ENCODE results near the gene NACA2.

Gene NACA2

DNA sequence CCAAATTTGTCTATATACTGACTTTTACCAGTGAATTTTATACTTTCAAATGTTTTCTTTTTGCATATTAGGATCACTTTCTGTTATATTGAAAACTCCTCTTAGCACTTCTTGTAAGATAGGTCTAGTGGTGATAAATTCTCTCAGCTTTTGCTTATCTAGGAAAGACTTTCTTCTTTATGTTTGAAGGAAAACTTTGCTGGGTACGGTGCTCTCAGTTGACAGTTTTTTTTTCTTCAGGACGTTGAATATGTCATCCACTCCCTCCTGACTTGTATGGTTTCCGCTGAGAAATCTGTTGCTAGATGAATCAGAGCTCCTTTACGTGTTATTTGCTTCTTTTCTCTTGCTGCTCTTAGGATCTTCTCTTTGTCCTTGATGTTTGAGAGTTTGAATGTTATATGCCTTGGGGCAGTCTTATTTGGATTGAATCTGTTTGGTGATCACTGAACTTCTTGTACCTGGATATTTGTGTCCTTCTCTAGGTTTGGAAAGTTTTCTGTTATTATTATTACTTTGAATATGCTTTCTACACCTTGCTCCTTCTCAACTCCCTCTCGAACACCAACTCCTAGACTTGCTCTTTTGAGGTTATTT, 44.0 kb upstream of the NACA2 start:
- 72% methylated on average over 4 of the region's 5 CpGs for WGBS

DNA sequence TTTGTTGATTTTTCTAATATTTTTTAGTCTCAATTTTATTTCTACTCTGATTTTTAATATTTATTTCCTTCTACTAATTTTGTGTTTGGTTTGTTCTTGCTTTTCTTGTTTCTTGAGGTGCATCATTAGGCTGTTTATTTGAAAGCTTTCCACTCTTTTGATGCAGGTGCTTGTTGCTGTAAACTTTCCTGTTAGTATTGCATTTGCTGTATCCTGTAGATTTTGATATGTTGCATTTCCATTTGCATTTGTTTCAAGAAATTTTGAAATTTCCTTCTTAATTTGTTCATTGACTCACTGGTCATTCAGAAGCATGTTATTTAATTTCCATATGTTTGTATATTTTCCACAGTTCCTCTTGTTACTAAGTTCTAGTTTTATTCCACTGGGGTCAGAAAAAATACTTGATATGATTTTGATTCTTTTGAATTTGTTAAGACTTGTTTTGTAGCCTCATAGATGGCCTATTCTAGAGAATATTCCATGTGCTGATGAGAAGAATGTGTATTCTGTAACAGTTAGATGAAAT, 43.1 kb upstream of the NACA2 start:
- no peak overlapping the region for H3K4ac ChIP-seq (ENCODE audit: low read depth in 1 of 2, low read length in 2 of 2)
- H3K4me2 ChIP-seq (ENCODE audit: low read length, poor library complexity, severe bottlenecking): no peak overlapping the region
- peaks cover 0 to 19% of the 10 kb centered on the region in 2 experiments for H3K27me3 ChIP-seq (ENCODE audit: control insufficient read depth in 1 of 2, insufficient read depth in 1 of 2, low read length in 2 of 2)
- no peak overlapping the region for H2AK5ac ChIP-seq (ENCODE audit: low read length, severe bottlenecking)
- DNase-seq: no peak
- no peak overlapping the region for H2BK120ac ChIP-seq (ENCODE audit: low read depth, low read length)
- no peak overlapping the region for H2BK12ac ChIP-seq (ENCODE audit: low read length in 2 of 2)
- no peak overlapping the region for H4K91ac ChIP-seq (ENCODE audit: low read length)
- H3K4me1 ChIP-seq (ENCODE audit: control insufficient read depth, insufficient read depth, low read depth, low read length): no peaks in the 10 kb centered on the region
- H2BK5ac ChIP-seq (ENCODE audit: low read depth, low read length, poor library complexity, severe bottlenecking): no peak overlapping the region
- H3K23ac ChIP-seq (ENCODE audit: low read length in 2 of 2): no peak overlapping the region
- no peaks in the 10 kb centered on the region for H3K79me1 ChIP-seq (replicated peaks; ENCODE audit: low read length, poor library complexity, severe bottlenecking)
- no peak overlapping the region for H3K14ac ChIP-seq (ENCODE audit: low read length in 2 of 2)
- no peak overlapping the region for H3K4me3 ChIP-seq (ENCODE audit: insufficient read depth in 1 of 2, low read depth in 1 of 2, low read length in 2 of 2)
- H2AFZ ChIP-seq (ENCODE audit: low read depth, low read length): no peak overlapping the region
- no peak overlapping the region for H3K9ac ChIP-seq (ENCODE audit: low read length)
- H3K18ac ChIP-seq (ENCODE audit: low read depth in 1 of 2, low read length in 2 of 2): no peak overlapping the region
- no peak overlapping the region for H2BK15ac ChIP-seq (ENCODE audit: low read depth, poor library complexity, severe bottlenecking)
- H4K8ac ChIP-seq (ENCODE audit: low read length): no peak overlapping the region
- H3K27ac ChIP-seq (ENCODE audit: low read length, poor library complexity, severe bottlenecking): no peak overlapping the region
- no peaks in the 10 kb centered on the region for H3K9me3 ChIP-seq (ENCODE audit: control insufficient read depth, low read length)
- no peaks in the 10 kb centered on the region for H3K36me3 ChIP-seq (ENCODE audit: control insufficient read depth in 1 of 2, insufficient read depth in 2 of 2, low read depth in 1 of 2, low read length in 2 of 2)

More for the DNA sequence above, 44.0 kb upstream of the NACA2 start:
- no peak overlapping the region for H2BK120ac ChIP-seq (ENCODE audit: low read depth, low read length)
- H3K27me3 ChIP-seq (ENCODE audit: control insufficient read depth in 1 of 2, insufficient read depth in 1 of 2, low read length in 2 of 2): peaks cover 0 to 16% of the 10 kb centered on the region in 2 experiments
- H3K4me3 ChIP-seq (ENCODE audit: insufficient read depth in 1 of 2, low read depth in 1 of 2, low read length in 2 of 2): no peak overlapping the region
- H4K8ac ChIP-seq (ENCODE audit: low read length): no peak overlapping the region
- no peak overlapping the region for H3K14ac ChIP-seq (ENCODE audit: low read length in 2 of 2)
- no peaks in the 10 kb centered on the region for H3K79me1 ChIP-seq (replicated peaks; ENCODE audit: low read length, poor library complexity, severe bottlenecking)
- H4K91ac ChIP-seq (ENCODE audit: low read length): no peak overlapping the region
- no peak overlapping the region for H3K4me2 ChIP-seq (ENCODE audit: low read length, poor library complexity, severe bottlenecking)
- H3K4ac ChIP-seq (ENCODE audit: low read depth in 1 of 2, low read length in 2 of 2): no peak overlapping the region
- no peak overlapping the region for H3K23ac ChIP-seq (ENCODE audit: low read length in 2 of 2)
- no peak overlapping the region for H2AK5ac ChIP-seq (ENCODE audit: low read length, severe bottlenecking)
- no peaks in the 10 kb centered on the region for H3K36me3 ChIP-seq (ENCODE audit: control insufficient read depth in 1 of 2, insufficient read depth in 2 of 2, low read depth in 1 of 2, low read length in 2 of 2)
- H2BK12ac ChIP-seq (ENCODE audit: low read length in 2 of 2): no peak overlapping the region
- no peaks in the 10 kb centered on the region for H3K9me3 ChIP-seq (ENCODE audit: control insufficient read depth, low read length)
- no peak overlapping the region for H2BK5ac ChIP-seq (ENCODE audit: low read depth, low read length, poor library complexity, severe bottlenecking)
- H3K18ac ChIP-seq (ENCODE audit: low read depth in 1 of 2, low read length in 2 of 2): no peak overlapping the region
- no peak for DNase-seq
- H3K9ac ChIP-seq (ENCODE audit: low read length): no peak overlapping the region
- H3K4me1 ChIP-seq (ENCODE audit: control insufficient read depth, insufficient read depth, low read depth, low read length): no peaks in the 10 kb centered on the region
- no peak overlapping the region for H2AFZ ChIP-seq (ENCODE audit: low read depth, low read length)
- H3K27ac ChIP-seq (ENCODE audit: low read length, poor library complexity, severe bottlenecking): no peak overlapping the region
- H2BK15ac ChIP-seq (ENCODE audit: low read depth, poor library complexity, severe bottlenecking): no peak overlapping the region

DNA sequence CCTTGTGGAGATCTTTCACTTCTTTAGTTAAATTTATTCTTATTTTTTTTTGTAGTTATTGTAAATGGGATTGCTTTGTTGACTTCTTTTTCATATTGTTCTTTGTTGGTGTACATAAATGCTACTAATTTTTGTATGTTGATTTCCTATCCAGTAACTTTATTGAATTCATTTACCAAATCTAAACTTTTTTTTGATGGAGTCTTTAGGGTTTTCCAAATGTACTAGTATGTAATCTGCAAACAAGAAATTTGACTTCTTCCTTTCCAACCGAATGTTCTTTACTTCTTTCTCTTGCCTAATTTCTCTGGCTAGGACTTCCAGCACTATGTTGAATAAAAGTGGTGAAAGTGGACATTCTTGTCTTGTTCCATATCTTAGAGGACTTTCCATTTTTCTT, 41.8 kb upstream of the NACA2 start:
- Histone ChIP-seq H2BK5ac (ENCODE audit: low read depth, low read length, poor library complexity, severe bottlenecking) (no peak overlapping the region), H3K9me3 (ENCODE audit: control insufficient read depth, low read length) (no peaks in the 10 kb centered on the region), H3K14ac (ENCODE audit: low read length in 2 of 2) (no peak overlapping the region), H2AFZ (ENCODE audit: low read depth, low read length) (no peak overlapping the region), H3K27me3 (ENCODE audit: control insufficient read depth in 1 of 2, insufficient read depth in 1 of 2, low read length in 2 of 2) (peaks cover 0 to 19% of the 10 kb centered on the region in 2 experiments), H2AK5ac (ENCODE audit: low read length, severe bottlenecking) (no peak overlapping the region), H4K8ac (ENCODE audit: low read length) (no peak overlapping the region), H3K4ac (ENCODE audit: low read depth in 1 of 2, low read length in 2 of 2) (no peak overlapping the region), H3K36me3 (ENCODE audit: control insufficient read depth in 1 of 2, insufficient read depth in 2 of 2, low read depth in 1 of 2, low read length in 2 of 2) (no peaks in the 10 kb centered on the region), H3K4me3 (ENCODE audit: insufficient read depth in 1 of 2, low read depth in 1 of 2, low read length in 2 of 2) (no peak overlapping the region), H3K9ac (ENCODE audit: low read length) (no peak overlapping the region), H3K27ac (ENCODE audit: low read length, poor library complexity, severe bottlenecking) (no peak overlapping the region), H3K79me1 (replicated peaks; ENCODE audit: low read length, poor library complexity, severe bottlenecking) (no peaks in the 10 kb centered on the region), H4K91ac (ENCODE audit: low read length) (no peak overlapping the region), H3K18ac (ENCODE audit: low read depth in 1 of 2, low read length in 2 of 2) (no peak overlapping the region), H2BK120ac (ENCODE audit: low read depth, low read length) (no peak overlapping the region), H2BK12ac (ENCODE audit: low read length in 2 of 2) (no peak overlapping the region), H3K4me1 (ENCODE audit: control insufficient read depth, insufficient read depth, low read depth, low read length) (no peaks in the 10 kb centered on the region), H2BK15ac (ENCODE audit: low read depth, poor library complexity, severe bottlenecking) (no peak overlapping the region), H3K23ac (ENCODE audit: low read length in 2 of 2) (no peak overlapping the region), H3K4me2 (ENCODE audit: low read length, poor library complexity, severe bottlenecking) (no peak overlapping the region)
- WGBS: no CpG with 5 or more reads among the region's 1 CpG
- DNase-seq: no peak

DNA sequence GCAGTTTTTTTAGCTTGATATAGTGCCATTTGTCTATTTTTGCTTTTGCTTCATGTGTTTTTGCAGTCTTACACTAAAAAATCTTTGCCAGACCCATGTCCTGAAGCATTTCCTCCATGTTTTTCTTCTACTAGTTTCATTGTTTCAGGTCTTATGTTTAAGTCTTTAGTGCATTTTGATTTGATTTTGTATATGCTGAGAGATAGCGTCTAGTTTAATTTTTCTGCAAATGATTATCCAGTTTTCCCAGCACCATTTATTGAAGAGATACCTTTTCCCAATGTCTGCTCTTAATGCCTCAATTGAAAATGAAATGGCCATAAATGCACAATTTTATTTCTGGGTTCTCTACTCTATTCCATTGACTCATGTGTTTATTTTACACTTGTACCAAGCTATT, 40.8 kb upstream of the NACA2 start:
- H3K27me3 ChIP-seq (ENCODE audit: control insufficient read depth in 1 of 2, insufficient read depth in 1 of 2, low read length in 2 of 2): peaks cover 0 to 26% of the 10 kb centered on the region in 2 experiments
- H3K4me2 ChIP-seq (ENCODE audit: low read length, poor library complexity, severe bottlenecking): no peak overlapping the region
- H3K27ac ChIP-seq (ENCODE audit: low read length, poor library complexity, severe bottlenecking): no peak overlapping the region
- no peak overlapping the region for H3K18ac ChIP-seq (ENCODE audit: low read depth in 1 of 2, low read length in 2 of 2)
- H3K4me3 ChIP-seq (ENCODE audit: insufficient read depth in 1 of 2, low read depth in 1 of 2, low read length in 2 of 2): no peak overlapping the region
- no peaks in the 10 kb centered on the region for H3K4me1 ChIP-seq (ENCODE audit: control insufficient read depth, insufficient read depth, low read depth, low read length)
- H3K4ac ChIP-seq (ENCODE audit: low read depth in 1 of 2, low read length in 2 of 2): no peak overlapping the region
- no peak overlapping the region for H2AFZ ChIP-seq (ENCODE audit: low read depth, low read length)
- no peaks in the 10 kb centered on the region for H3K36me3 ChIP-seq (ENCODE audit: control insufficient read depth in 1 of 2, insufficient read depth in 2 of 2, low read depth in 1 of 2, low read length in 2 of 2)
- H3K23ac ChIP-seq (ENCODE audit: low read length in 2 of 2): no peak overlapping the region
- 100% methylated on average over 1 of the region's 1 CpG for WGBS
- no peak overlapping the region for H2BK5ac ChIP-seq (ENCODE audit: low read depth, low read length, poor library complexity, severe bottlenecking)
- H2AK5ac ChIP-seq (ENCODE audit: low read length, severe bottlenecking): no peak overlapping the region
- no peak overlapping the region for H2BK15ac ChIP-seq (ENCODE audit: low read depth, poor library complexity, severe bottlenecking)
- no peaks in the 10 kb centered on the region for H3K79me1 ChIP-seq (replicated peaks; ENCODE audit: low read length, poor library complexity, severe bottlenecking)
- H3K9me3 ChIP-seq (ENCODE audit: control insufficient read depth, low read length): no peaks in the 10 kb centered on the region
- no peak overlapping the region for H2BK12ac ChIP-seq (ENCODE audit: low read length in 2 of 2)
- no peak overlapping the region for H3K14ac ChIP-seq (ENCODE audit: low read length in 2 of 2)
- no peak overlapping the region for H2BK120ac ChIP-seq (ENCODE audit: low read depth, low read length)
- DNase-seq: no peak
- no peak overlapping the region for H3K9ac ChIP-seq (ENCODE audit: low read length)
- no peak overlapping the region for H4K91ac ChIP-seq (ENCODE audit: low read length)
- H4K8ac ChIP-seq (ENCODE audit: low read length): no peak overlapping the region

All from mesenchymal stem cell (in vitro differentiated cells and primary cell).